Measurements from ENCODE around the gene WBP4.

WBP4 gene

GRCh38 chr13:41061075-41061913 lies at the start of gene WBP4:
WBP4 (plus strand) TSS chr13:41061509; CDS start chr13:41061674, 165 bp downstream.
- Histone ChIP-seq H3K36me3 (ENCODE audit: insufficient read depth, low read depth, low read length) (peaks cover 31% of the 10 kb centered on the region), H3K9ac (ENCODE audit: low read depth, low read length) (peak within 1 kb of the TSS; percentile 89), H3K4me3 (ENCODE audit: low read length) (peak within 1 kb of the TSS; percentile 94), H3K27me3 (ENCODE audit: insufficient read depth, low read length) (no peaks in the 10 kb centered on the region), H3K4me1 (ENCODE audit: insufficient read depth, low read length) (peaks cover 12% of the 10 kb centered on the region), H3K27ac (ENCODE audit: low read length) (peak within 1 kb of the TSS; percentile 87), H3K9me3 (ENCODE audit: insufficient read depth, low read depth, low read length) (no peaks in the 10 kb centered on the region)

- H3K4me3 ChIP-seq (ENCODE audit: low read length): no peak overlapping the region
These were observed 48.8 kb upstream of the WBP4 start for GRCh38 chr13:41012536-41012935.

GRCh38 chr13:41013835-41014234 lies 47.5 kb upstream of the WBP4 start:
- H3K4me1 ChIP-seq (ENCODE audit: insufficient read depth, low read length): peaks cover 31% of the 10 kb centered on the region; the same call in 1 of the 2 replicates

More at GRCh38 chr13:41012536-41012935, 48.8 kb upstream of the WBP4 start:
- H3K9me3 ChIP-seq (ENCODE audit: insufficient read depth, low read depth, low read length): no peaks in the 10 kb centered on the region
- H3K36me3 ChIP-seq (ENCODE audit: insufficient read depth, low read depth, low read length): no peaks in the 10 kb centered on the region
- H3K27ac ChIP-seq (ENCODE audit: low read length): no peak overlapping the region
- H3K9ac ChIP-seq (ENCODE audit: low read depth, low read length): no peak overlapping the region
- no peaks in the 10 kb centered on the region for H3K27me3 ChIP-seq (ENCODE audit: insufficient read depth, low read length)
- H3K4me1 ChIP-seq (ENCODE audit: insufficient read depth, low read length): peaks cover 35% of the 10 kb centered on the region; the same call in 1 of the 2 replicates

GRCh38 chr13:41015920-41016319 lies 45.4 kb upstream of the WBP4 start:
- no peaks in the 10 kb centered on the region for H3K36me3 ChIP-seq (ENCODE audit: insufficient read depth, low read depth, low read length)
- H3K4me1 ChIP-seq (ENCODE audit: insufficient read depth, low read length): peaks cover 44% of the 10 kb centered on the region
- 0 out of 2 replicates have a peak overlapping the region, but pooled peaks have one; percentile 18 for H3K9ac ChIP-seq (ENCODE audit: low read depth, low read length)
- H3K9me3 ChIP-seq (ENCODE audit: insufficient read depth, low read depth, low read length): no peaks in the 10 kb centered on the region
- no peak overlapping the region for H3K27ac ChIP-seq (ENCODE audit: low read length)
- 0 out of 2 replicates have a peak overlapping the region, but pooled peaks have one; percentile 5 for H3K4me3 ChIP-seq (ENCODE audit: low read length)
- no peaks in the 10 kb centered on the region for H3K27me3 ChIP-seq (ENCODE audit: insufficient read depth, low read length)

More at GRCh38 chr13:41013835-41014234, 47.5 kb upstream of the WBP4 start:
- Histone ChIP-seq H3K9me3 (ENCODE audit: insufficient read depth, low read depth, low read length) (no peaks in the 10 kb centered on the region), H3K36me3 (ENCODE audit: insufficient read depth, low read depth, low read length) (no peaks in the 10 kb centered on the region), H3K9ac (ENCODE audit: low read depth, low read length) (no peak overlapping the region), H3K27ac (ENCODE audit: low read length) (no peak overlapping the region), H3K27me3 (ENCODE audit: insufficient read depth, low read length) (no peaks in the 10 kb centered on the region), H3K4me3 (ENCODE audit: low read length) (no peak overlapping the region; the same call in 1 of the 2 replicates)

- Histone ChIP-seq H3K27ac (ENCODE audit: low read length) (no peak overlapping the region), H3K27me3 (ENCODE audit: insufficient read depth, low read length) (no peaks in the 10 kb centered on the region), H3K36me3 (ENCODE audit: insufficient read depth, low read depth, low read length) (no peaks in the 10 kb centered on the region), H3K4me3 (ENCODE audit: low read length) (no peak overlapping the region), H3K9me3 (ENCODE audit: insufficient read depth, low read depth, low read length) (no peaks in the 10 kb centered on the region), H3K4me1 (ENCODE audit: insufficient read depth, low read length) (peaks cover 48% of the 10 kb centered on the region), H3K9ac (ENCODE audit: low read depth, low read length) (no peak overlapping the region)
These were observed 44.1 kb upstream of the WBP4 start for GRCh38 chr13:41017159-41017558.

GRCh38 chr13:41017817-41018601 lies 43.3 kb upstream of the WBP4 start:
- H3K27ac ChIP-seq (ENCODE audit: low read length): no peak overlapping the region
- no peak overlapping the region for H3K4me3 ChIP-seq (ENCODE audit: low read length)
- H3K4me1 ChIP-seq (ENCODE audit: insufficient read depth, low read length): peaks cover 48% of the 10 kb centered on the region
- no peaks in the 10 kb centered on the region for H3K36me3 ChIP-seq (ENCODE audit: insufficient read depth, low read depth, low read length)
- H3K9ac ChIP-seq (ENCODE audit: low read depth, low read length): no peak overlapping the region
- H3K27me3 ChIP-seq (ENCODE audit: insufficient read depth, low read length): no peaks in the 10 kb centered on the region
- H3K9me3 ChIP-seq (ENCODE audit: insufficient read depth, low read depth, low read length): no peaks in the 10 kb centered on the region

- Histone ChIP-seq H3K4me1 (ENCODE audit: insufficient read depth, low read length) (peaks cover 48% of the 10 kb centered on the region), H3K27me3 (ENCODE audit: insufficient read depth, low read length) (no peaks in the 10 kb centered on the region), H3K27ac (ENCODE audit: low read length) (no peak overlapping the region), H3K4me3 (ENCODE audit: low read length) (no peak overlapping the region), H3K9ac (ENCODE audit: low read depth, low read length) (no peak overlapping the region), H3K36me3 (ENCODE audit: insufficient read depth, low read depth, low read length) (no peaks in the 10 kb centered on the region), H3K9me3 (ENCODE audit: insufficient read depth, low read depth, low read length) (no peaks in the 10 kb centered on the region)
These were observed 42.7 kb upstream of the WBP4 start for GRCh38 chr13:41018602-41018948.

GRCh38 chr13:41019011-41019487 lies 42.3 kb upstream of the WBP4 start, which contains the start of gene ELF1:
ELF1 (minus strand) TSS chr13:41019316; CDS start chr13:40982054, 37,262 bp downstream.
- H3K27ac ChIP-seq (ENCODE audit: low read length): no peak within 1 kb of the TSS
- no peaks in the 10 kb centered on the region for H3K27me3 ChIP-seq (ENCODE audit: insufficient read depth, low read length)
- H3K9me3 ChIP-seq (ENCODE audit: insufficient read depth, low read depth, low read length): no peaks in the 10 kb centered on the region
- peaks cover 45% of the 10 kb centered on the region for H3K4me1 ChIP-seq (ENCODE audit: insufficient read depth, low read length)
- no peaks in the 10 kb centered on the region for H3K36me3 ChIP-seq (ENCODE audit: insufficient read depth, low read depth, low read length)
- H3K9ac ChIP-seq (ENCODE audit: low read depth, low read length): no peak within 1 kb of the TSS
- no peak within 1 kb of the TSS for H3K4me3 ChIP-seq (ENCODE audit: low read length)

GRCh38 chr13:41019578-41020347 lies 41.5 kb upstream of the WBP4 start:
- Histone ChIP-seq H3K4me3 (ENCODE audit: low read length) (no peak overlapping the region), H3K36me3 (ENCODE audit: insufficient read depth, low read depth, low read length) (no peaks in the 10 kb centered on the region), H3K4me1 (ENCODE audit: insufficient read depth, low read length) (peaks cover 38% of the 10 kb centered on the region), H3K9me3 (ENCODE audit: insufficient read depth, low read depth, low read length) (no peaks in the 10 kb centered on the region), H3K27ac (ENCODE audit: low read length) (no peak overlapping the region), H3K27me3 (ENCODE audit: insufficient read depth, low read length) (no peaks in the 10 kb centered on the region), H3K9ac (ENCODE audit: low read depth, low read length) (no peak overlapping the region)

GRCh38 chr13:41025518-41025917 lies 35.8 kb upstream of the WBP4 start:
- Histone ChIP-seq H3K4me3 (ENCODE audit: low read length) (no peak overlapping the region), H3K9ac (ENCODE audit: low read depth, low read length) (no peak overlapping the region), H3K27me3 (ENCODE audit: insufficient read depth, low read length) (no peaks in the 10 kb centered on the region), H3K36me3 (ENCODE audit: insufficient read depth, low read depth, low read length) (no peaks in the 10 kb centered on the region), H3K4me1 (ENCODE audit: insufficient read depth, low read length) (peaks cover 4% of the 10 kb centered on the region; the same call in 1 of the 2 replicates), H3K9me3 (ENCODE audit: insufficient read depth, low read depth, low read length) (no peaks in the 10 kb centered on the region), H3K27ac (ENCODE audit: low read length) (no peak overlapping the region)

- Histone ChIP-seq H3K9me3 (ENCODE audit: insufficient read depth, low read depth, low read length) (no peaks in the 10 kb centered on the region), H3K4me1 (ENCODE audit: insufficient read depth, low read length) (no peaks in the 10 kb centered on the region), H3K9ac (ENCODE audit: low read depth, low read length) (no peak overlapping the region), H3K27ac (ENCODE audit: low read length) (no peak overlapping the region), H3K27me3 (ENCODE audit: insufficient read depth, low read length) (no peaks in the 10 kb centered on the region), H3K4me3 (ENCODE audit: low read length) (no peak overlapping the region), H3K36me3 (ENCODE audit: insufficient read depth, low read depth, low read length) (no peaks in the 10 kb centered on the region)
These were observed 34.5 kb upstream of the WBP4 start for GRCh38 chr13:41026788-41027187.

All from iPS-20b (cell line).